Measurements from ENCODE around the gene INPP5D.

Gene INPP5D

DNA sequence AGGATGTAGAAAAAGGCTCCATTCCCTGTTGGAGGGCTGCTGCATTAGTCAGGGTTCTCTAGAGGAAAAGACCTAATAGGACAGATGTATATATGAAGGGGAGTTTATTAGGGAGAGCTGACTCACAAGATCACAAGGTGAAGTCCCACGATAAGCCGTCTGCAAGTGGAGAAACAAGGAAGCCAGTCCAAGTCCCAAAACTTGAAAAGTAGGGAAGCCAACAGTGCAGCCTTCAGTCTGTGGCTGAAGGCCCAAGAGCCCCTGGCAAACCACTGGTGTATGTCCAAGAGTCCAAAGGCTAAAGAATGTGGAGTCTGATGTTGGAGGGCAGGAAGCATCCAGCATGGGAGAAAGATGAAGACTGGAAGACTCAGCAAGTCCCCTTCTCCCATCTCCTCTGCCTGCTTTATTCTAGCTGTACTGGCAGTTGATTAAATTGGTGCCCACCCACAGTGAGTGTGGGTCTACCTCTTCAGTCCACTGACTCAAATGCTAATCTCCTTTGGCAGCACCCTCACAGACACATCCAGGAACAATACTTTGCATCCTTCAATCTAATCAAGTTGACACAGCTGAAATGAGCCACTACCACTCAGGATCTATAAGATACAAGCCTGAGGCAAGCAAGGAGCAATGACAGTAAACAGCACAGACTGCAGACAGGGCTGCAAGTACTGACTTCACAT, 161.4 kb downstream of the INPP5D start:
- no peak overlapping the region for H3K27ac Mint-ChIP-seq
- H3K36me3 Mint-ChIP-seq: peaks cover 0 to 5% of the 10 kb centered on the region in 2 donors
- no peak for ATAC-seq (replicated peaks)
- no peaks in the 10 kb centered on the region for H3K9me3 Mint-ChIP-seq
- no peak overlapping the region for H3K4me3 Mint-ChIP-seq
- DNase-seq: no peak
- no peaks in the 10 kb centered on the region for H3K27me3 Mint-ChIP-seq
- peaks cover 2 to 7% of the 10 kb centered on the region in 2 donors for H3K4me1 Mint-ChIP-seq

DNA sequence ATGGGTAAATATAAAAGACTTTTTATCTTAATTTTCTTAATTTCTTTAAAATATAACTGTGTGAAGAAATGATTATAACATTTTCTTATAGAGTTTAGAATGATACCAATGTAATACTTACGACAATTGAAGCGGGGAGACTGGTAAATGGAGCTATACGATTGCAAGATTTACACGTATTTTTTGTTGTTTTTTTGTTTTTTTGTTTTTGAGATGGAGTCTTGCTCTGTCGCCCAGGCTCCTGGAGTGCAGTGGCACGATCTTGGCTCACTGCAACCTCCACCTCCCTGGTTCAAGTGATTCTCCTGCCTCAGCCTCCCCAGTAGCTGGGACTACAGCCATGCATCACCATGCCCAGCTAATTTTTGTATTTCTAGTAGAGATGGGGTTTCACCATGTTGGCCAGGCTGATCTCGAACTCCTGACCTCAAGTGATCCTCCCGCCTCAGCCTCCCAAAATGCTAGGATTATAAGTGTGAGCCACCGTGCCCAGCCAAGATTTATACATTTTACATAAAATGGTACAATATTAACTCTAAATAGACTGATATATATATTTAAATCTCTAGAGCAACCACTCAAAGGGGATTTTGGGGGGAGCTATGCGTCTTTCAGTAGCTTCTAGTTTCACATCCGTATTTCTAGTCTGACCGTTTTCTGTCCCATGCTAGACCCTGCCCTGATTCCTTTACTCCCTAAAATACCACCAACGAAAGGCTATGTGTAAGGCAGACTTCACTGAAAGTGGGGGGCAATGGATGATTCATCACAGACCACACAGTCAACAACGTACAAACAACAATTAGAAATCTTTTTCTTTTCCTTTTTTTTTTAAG, 163.1 kb downstream of the INPP5D start:
- DNase-seq (no peak), ATAC-seq (replicated peaks) (peak; percentile 65 to 86)
- no peak overlapping the region for H3K27ac Mint-ChIP-seq
- H3K36me3 Mint-ChIP-seq: peaks cover 0 to 7% of the 10 kb centered on the region in 2 donors
- peaks cover 2 to 7% of the 10 kb centered on the region in 2 donors for H3K4me1 Mint-ChIP-seq
- no peaks in the 10 kb centered on the region for H3K27me3 Mint-ChIP-seq
- H3K4me3 Mint-ChIP-seq: no peak overlapping the region
- H3K9me3 Mint-ChIP-seq: no peaks in the 10 kb centered on the region

DNA sequence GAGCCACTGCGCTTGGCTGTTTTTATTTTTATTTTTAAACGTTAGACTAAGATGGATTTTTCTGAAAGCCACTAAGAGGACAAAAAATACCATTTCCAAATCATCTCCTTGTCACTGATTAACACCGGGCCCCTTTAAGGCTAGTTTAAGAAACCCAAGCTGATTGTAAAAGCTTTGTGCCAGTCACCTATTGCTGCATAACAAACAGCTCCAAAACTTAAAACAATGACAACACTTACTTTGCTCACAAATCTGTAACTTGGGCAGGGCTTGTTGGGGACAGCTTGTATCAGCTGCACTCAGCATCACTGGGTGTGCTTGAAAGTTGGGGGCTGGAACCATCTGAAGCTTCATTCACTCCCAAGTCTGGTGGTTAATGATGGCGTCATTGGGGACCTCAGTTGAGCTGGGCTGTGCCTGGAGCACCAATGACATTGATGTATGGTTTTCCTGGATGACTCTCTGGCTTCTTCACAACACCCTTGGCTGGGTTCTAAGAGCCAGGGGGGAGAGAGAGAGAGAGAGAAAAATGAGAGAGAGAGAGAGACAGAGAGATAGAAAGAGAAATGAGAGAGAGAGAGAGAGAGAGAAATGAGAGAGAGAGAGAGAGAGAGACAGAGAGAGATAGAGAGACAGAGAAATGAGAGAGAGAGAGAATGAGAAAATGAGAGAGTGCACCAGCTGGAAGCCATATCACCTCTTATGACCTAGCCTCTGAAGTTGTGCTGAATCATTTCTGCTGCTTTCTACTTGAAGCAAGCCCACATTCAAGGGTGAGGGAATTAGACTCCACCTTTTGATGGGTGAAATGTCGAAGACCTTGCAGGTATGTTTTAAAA, 165.3 kb downstream of the INPP5D start:
- H3K4me1 Mint-ChIP-seq: peaks cover 2 to 13% of the 10 kb centered on the region in 2 donors
- H3K4me3 Mint-ChIP-seq: no peak overlapping the region
- ATAC-seq (replicated peaks): no peak
- H3K9me3 Mint-ChIP-seq: no peaks in the 10 kb centered on the region
- H3K27ac Mint-ChIP-seq: no peak overlapping the region
- no peak for DNase-seq
- no peaks in the 10 kb centered on the region for H3K27me3 Mint-ChIP-seq
- H3K36me3 Mint-ChIP-seq: peaks cover 0 to 7% of the 10 kb centered on the region in 2 donors

DNA sequence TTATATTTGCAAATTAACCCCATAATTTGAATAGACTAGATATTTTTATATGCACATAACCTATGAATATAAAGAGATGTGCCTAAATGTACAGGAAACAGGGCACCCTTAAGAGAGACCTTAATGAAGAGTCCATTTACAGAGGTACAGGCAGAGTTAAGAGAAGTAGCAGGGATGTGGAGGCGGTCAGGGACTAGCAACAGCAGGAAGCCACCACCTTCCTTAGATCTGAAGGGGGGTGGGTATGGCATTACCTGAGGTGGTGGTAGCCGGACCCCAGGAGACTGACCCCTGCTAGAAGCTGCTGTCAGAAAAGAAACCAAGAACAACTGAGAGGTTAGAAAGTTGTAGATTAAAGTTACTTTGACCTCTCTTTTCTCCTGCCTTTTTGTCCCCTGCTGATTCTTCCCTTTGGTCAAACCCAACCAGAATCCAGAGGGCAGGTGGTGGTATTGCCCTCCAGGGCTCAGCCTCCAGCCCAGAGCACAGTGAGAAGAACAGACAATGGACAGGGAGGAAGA, 166.4 kb downstream of the INPP5D start:
- peaks cover 2 to 13% of the 10 kb centered on the region in 2 donors for H3K4me1 Mint-ChIP-seq
- H3K27me3 Mint-ChIP-seq: no peaks in the 10 kb centered on the region
- DNase-seq: no peak
- no peaks in the 10 kb centered on the region for H3K9me3 Mint-ChIP-seq
- no peak for ATAC-seq (replicated peaks)
- H3K27ac Mint-ChIP-seq: no peak overlapping the region
- H3K4me3 Mint-ChIP-seq: no peak overlapping the region
- H3K36me3 Mint-ChIP-seq: peaks cover 0 to 7% of the 10 kb centered on the region in 2 donors

DNA sequence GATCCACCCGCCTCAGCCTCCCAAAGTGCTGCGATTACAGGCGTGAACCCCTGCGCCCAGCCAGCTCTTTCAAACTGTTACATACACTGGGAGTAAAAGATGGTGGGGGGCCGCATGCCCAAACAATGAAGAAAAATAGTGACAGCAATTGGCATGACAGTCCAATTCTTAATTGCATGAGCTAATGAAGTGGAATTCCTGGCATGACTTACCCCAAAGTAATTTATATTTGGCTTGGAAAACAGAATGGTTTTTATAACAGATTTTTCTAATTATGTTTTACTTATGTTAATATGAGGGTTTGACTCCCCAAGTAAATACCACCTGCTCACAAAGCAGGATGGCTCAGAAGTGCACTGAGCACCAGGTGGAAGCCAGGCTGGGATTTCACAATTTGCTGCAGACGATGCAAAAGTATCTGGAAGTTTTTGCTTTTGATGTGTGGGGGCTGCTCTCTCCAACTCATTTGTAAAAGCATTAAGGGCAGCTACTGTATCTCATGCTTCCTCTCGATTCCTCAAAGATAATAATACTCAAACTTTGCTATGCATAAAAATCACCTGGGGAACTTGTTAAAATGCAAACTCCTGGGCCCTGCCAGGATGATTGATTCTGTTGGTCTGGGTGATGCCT, 167.3 kb downstream of the INPP5D start:
- no peak overlapping the region for H3K4me3 Mint-ChIP-seq
- DNase-seq (no peak), ATAC-seq (replicated peaks) (no peak)
- peaks cover 0 to 7% of the 10 kb centered on the region in 2 donors for H3K36me3 Mint-ChIP-seq
- H3K27ac Mint-ChIP-seq: no peak overlapping the region
- no peaks in the 10 kb centered on the region for H3K27me3 Mint-ChIP-seq
- H3K4me1 Mint-ChIP-seq: peaks cover 2 to 13% of the 10 kb centered on the region in 2 donors
- H3K9me3 Mint-ChIP-seq: no peaks in the 10 kb centered on the region

DNA sequence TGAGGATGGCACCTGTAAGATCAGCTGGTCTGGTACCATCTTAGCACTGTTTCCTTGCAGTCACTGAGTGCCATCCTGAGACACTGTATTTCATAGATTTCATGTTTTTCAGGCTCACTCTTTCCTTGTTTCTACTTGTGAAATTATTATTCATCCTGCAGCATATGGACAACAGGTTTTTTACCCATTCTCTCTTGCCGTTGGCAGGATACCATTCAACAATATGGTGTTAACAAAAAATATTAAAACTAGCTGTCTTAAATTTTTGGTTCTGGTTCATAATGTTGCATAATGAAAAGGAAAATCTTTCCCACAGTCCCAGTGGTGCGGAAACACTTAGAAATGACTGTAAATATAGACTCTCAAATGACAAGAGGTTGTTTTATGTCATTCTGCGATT, 168.2 kb downstream of the INPP5D start:
- Mint-ChIP-seq H3K9me3 (no peaks in the 10 kb centered on the region), H3K27me3 (no peaks in the 10 kb centered on the region), H3K4me1 (peaks cover 2 to 11% of the 10 kb centered on the region in 2 donors), H3K36me3 (peaks cover 0 to 7% of the 10 kb centered on the region in 2 donors), H3K4me3 (no peak overlapping the region), H3K27ac (no peak overlapping the region)
- ATAC-seq (replicated peaks) (no peak), DNase-seq (no peak)

DNA sequence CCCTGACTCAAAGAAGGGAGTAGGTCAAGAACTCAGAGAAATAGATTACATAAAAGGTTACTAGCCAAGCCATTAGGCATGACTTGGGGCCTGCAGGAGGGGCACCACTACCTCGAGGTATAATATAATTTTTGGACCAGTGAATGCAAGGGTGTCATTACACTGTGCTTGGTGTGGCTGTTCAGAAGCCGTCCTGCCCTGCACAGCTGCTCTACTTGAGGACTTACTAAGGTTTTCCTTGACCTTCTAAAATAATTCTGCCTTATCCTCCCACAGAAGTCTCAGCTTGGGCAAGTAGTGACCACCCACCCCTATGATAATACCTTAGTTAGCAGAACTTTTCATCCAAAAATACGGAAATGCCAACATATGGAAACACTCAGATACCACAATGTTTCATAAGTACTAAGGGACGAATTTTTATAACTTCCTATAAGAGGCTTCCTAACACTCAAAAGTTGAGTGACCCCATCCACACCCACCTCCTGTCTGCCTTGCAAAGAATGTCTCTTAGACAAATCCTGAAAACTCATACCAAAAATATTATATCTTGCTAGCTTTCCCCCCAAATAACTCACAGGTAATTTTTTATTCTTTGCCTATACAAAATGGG, 173.6 kb downstream of the INPP5D start:
- ATAC-seq (replicated peaks): peak; percentile 23 to 61
- no peaks in the 10 kb centered on the region for H3K27me3 Mint-ChIP-seq

DNA sequence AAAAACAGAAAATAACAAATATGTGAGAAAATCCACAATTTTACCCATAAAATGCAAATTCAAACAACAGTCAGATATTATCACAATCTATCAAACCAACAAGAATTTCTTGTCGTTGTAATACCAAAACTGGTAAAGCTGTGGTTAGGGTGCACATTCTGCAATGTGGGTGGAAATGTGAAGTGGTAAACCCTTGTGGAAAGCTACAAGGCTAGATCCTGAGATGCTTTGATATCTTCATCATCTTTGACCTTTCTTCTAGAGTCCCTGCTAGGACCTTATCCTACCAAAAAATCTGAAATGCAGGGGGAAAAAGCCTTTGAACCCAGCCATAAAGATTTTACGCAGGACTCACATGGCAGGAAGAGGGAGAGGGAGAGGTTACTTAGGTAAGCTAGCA, 174.1 kb downstream of the INPP5D start:
- Mint-ChIP-seq H3K4me1 (peaks cover 2 to 17% of the 10 kb centered on the region in 2 donors), H3K36me3 (peaks cover 0 to 1% of the 10 kb centered on the region in 2 donors), H3K27ac (no peak overlapping the region), H3K4me3 (peak overlapping the region in 1 of 2 donors; percentile 10), H3K27me3 (no peaks in the 10 kb centered on the region), H3K9me3 (peaks cover 0 to 1% of the 10 kb centered on the region in 2 donors)
- ATAC-seq (replicated peaks): peak in 1 of 2 donors; percentile 58
- no peak for DNase-seq

More for the DNA sequence above, 173.6 kb downstream of the INPP5D start:
- Mint-ChIP-seq H3K4me3 (peak overlapping the region in 1 of 2 donors; percentile 10), H3K36me3 (peaks cover 0 to 1% of the 10 kb centered on the region in 2 donors), H3K27ac (no peak overlapping the region), H3K9me3 (peaks cover 0 to 1% of the 10 kb centered on the region in 2 donors), H3K4me1 (peaks cover 0 to 16% of the 10 kb centered on the region in 2 donors)
- no peak for DNase-seq

DNA sequence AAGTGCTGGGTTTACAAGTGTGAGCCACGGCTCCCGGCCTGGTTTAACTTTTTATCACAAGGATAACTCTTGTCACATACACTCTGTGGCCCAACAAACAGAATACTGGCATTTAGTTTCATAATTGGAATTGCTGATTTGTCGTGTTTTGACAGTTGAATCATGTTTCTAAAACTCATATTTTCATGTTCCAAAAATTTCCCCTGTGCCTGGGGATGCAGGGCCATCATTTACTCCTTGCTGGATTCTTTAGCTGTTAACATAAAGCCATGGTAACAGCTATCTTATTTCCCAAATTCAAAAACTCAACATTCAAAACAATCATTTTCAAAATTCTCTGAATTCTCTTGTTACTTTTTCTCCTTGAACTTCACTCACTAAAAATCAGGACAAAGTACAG, 174.9 kb downstream of the INPP5D start:
- ATAC-seq (replicated peaks) (no peak), DNase-seq (no peak)
- Mint-ChIP-seq H3K4me1 (peaks cover 4 to 22% of the 10 kb centered on the region in 2 donors), H3K4me3 (no peak overlapping the region), H3K36me3 (peaks cover 0 to 2% of the 10 kb centered on the region in 2 donors), H3K9me3 (peaks cover 0 to 1% of the 10 kb centered on the region in 2 donors), H3K27me3 (no peaks in the 10 kb centered on the region), H3K27ac (no peak overlapping the region)

DNA sequence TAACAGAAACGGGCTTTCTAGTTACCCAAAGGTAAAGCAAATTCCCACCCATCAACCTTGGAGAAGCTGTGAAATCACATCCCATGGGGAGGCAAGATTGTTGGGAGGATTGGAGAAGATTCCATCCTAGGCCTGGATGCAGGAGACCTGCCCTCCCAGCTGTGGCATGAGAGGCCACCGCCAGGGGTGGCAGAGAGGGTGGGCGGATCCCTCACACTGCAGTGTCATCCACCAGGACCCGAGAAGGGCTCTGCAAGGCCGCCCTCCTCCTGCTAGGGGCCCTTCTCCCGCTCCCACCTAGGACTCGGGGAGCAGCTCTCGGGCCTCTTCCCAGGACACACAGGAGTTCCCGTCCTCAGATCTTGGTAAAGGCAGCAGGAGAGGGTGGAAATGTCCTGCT, 175.8 kb downstream of the INPP5D start:
- DNase-seq (no peak), ATAC-seq (replicated peaks) (no peak)
- no peaks in the 10 kb centered on the region for H3K27me3 Mint-ChIP-seq
- peaks cover 0 to 1% of the 10 kb centered on the region in 2 donors for H3K9me3 Mint-ChIP-seq
- peaks cover 0 to 2% of the 10 kb centered on the region in 2 donors for H3K36me3 Mint-ChIP-seq
- peaks cover 10 to 28% of the 10 kb centered on the region in 2 donors for H3K4me1 Mint-ChIP-seq
- no peak overlapping the region for H3K27ac Mint-ChIP-seq
- no peak overlapping the region for H3K4me3 Mint-ChIP-seq

DNA sequence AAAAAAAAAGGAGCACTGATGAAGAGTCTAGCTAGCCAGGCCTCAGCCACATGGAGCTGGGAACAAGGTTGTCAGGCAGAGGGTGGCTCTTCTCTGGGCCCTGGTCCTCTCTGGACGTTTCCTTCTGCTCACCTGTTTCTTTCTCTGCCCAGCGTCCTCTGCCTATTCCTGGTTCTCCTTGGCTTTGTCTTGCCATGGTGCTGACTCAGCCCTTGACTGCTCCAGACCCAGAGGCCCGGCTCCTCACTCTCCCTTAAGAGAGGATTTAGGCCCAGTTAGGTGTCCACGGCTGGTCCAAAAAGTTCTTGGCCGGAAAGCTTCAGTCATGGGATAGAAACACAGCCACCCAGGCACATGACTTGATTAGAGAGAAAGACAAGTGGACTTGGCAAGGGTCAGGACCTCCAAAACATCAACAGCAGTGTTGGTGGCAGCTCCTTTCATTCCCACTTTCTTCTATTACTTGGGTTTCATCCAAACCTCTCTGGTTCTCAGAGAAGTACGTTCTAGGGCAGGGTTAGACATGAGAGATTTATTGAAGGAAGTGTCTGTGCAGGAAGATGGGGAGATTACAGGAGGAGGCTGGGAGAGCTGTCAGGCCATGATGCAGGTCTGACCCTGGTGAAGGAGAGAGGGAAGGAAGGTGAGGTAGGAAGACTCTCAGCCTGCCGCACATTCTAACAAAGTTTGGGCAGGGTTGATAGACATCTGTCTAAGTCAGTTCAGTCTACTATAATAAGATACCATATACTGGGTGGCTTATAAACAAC, 176.9 kb downstream of the INPP5D start:
- Mint-ChIP-seq H3K4me1 (peaks cover 17 to 38% of the 10 kb centered on the region in 2 donors), H3K27ac (no peak overlapping the region), H3K9me3 (peaks cover 0 to 1% of the 10 kb centered on the region in 2 donors), H3K27me3 (no peaks in the 10 kb centered on the region), H3K4me3 (no peak overlapping the region), H3K36me3 (peaks cover 0 to 2% of the 10 kb centered on the region in 2 donors)
- DNase-seq (no peak), ATAC-seq (replicated peaks) (no peak)

DNA sequence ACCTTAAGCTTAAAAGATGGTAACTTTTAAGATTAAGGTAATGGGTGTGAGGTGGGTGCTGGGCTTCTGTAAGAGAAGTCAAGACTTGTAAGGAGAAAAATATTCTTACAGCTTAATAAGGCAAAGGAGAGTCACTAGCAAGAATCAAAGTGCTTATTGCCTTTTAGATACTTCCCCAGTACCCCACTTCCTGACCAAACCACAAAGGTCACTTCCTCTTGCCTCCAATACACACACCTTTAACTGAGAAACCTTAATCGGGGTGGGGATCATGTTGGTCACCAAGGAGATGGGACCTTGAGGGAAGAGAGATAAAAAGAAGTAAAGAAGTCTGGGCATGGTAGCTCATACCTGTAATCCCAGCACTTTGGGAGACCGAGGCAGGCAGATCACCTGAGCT, 180.8 kb downstream of the INPP5D start:
- H3K27ac Mint-ChIP-seq: peak overlapping the region; percentile 66
- peaks cover 0 to 2% of the 10 kb centered on the region in 2 donors for H3K36me3 Mint-ChIP-seq
- peak; percentile 80 to 86 for ATAC-seq (replicated peaks)

More for the DNA sequence above, 180.8 kb downstream of the INPP5D start:
- peaks cover 0 to 1% of the 10 kb centered on the region in 2 donors for H3K9me3 Mint-ChIP-seq
- H3K4me3 Mint-ChIP-seq: peak overlapping the region; percentile 18 to 28
- no peaks in the 10 kb centered on the region for H3K27me3 Mint-ChIP-seq
- DNase-seq: peak; percentile 11
- peaks cover 21 to 43% of the 10 kb centered on the region in 2 donors for H3K4me1 Mint-ChIP-seq
